ENCODE data around the gene PITPNM3.

Gene PITPNM3

GRCh38 chr17:6429266-6429665 lies 127.1 kb downstream of the PITPNM3 start:
- no peak for DNase-seq
- TF ChIP-seq, protein P1, sequence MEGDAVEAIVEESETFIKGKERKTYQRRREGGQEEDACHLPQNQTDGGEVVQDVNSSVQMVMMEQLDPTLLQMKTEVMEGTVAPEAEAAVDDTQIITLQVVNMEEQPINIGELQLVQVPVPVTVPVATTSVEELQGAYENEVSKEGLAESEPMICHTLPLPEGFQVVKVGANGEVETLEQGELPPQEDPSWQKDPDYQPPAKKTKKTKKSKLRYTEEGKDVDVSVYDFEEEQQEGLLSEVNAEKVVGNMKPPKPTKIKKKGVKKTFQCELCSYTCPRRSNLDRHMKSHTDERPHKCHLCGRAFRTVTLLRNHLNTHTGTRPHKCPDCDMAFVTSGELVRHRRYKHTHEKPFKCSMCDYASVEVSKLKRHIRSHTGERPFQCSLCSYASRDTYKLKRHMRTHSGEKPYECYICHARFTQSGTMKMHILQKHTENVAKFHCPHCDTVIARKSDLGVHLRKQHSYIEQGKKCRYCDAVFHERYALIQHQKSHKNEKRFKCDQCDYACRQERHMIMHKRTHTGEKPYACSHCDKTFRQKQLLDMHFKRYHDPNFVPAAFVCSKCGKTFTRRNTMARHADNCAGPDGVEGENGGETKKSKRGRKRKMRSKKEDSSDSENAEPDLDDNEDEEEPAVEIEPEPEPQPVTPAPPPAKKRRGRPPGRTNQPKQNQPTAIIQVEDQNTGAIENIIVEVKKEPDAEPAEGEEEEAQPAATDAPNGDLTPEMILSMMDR (IDR thresholded peaks at IDR 0.05; ENCODE audit: low read depth, low read length, missing control alignments) = no peak
- Histone ChIP-seq H3K36me3 (replicated peaks) (no peaks in the 10 kb centered on the region), H3K27ac (no peak overlapping the region), H3K4me3 (ENCODE audit: low read depth, low read length) (no peak overlapping the region), H3K27me3 (replicated peaks) (no peaks in the 10 kb centered on the region)
- in situ Hi-C loops (cut with HindIII; ENCODE audit: low pct_ligation_motif_present, low sequenced_read_pairs) = no loop called here

DNA sequence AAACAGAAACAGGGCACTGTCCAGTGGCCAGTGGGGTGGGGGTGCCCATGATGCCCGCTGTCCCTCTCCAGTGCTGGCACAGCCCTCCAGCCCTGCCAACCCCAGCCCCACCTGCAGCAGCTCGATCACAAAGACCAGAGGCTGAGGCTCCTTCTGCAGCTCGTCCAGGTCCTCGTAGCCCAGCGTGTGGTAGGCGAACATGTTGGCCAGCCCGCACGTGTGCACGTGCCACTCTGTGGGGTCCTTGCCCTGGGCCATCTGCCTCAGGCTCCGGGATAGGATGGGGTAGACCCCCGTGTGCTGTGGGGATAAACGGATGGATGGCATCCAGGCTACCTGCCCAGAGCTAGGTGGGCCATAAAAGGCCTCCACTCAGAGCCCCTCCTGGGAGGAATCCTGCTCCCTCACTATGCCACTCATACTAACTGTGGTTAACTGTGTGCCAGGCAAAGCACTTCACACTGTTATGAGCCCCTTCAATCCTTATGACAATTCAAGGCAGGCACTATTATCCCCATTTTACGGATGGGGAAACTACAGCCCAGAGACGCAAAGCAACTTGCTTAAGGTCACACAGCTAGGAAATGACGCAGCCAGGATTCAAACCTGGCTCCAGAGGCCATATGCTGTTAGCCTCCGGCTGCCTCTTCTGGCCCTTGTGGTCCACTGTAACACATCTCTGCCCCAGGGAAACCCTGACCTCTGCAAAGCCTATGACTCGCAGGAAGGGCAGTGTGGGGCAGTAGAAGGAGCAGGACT lies 128.0 kb downstream of the PITPNM3 start:
- no peak for DNase-seq
- H3K27ac ChIP-seq = no peak overlapping the region
- in situ Hi-C loops (cut with HindIII; ENCODE audit: low pct_ligation_motif_present, low sequenced_read_pairs) = no loop called here
- H3K27me3 ChIP-seq (replicated peaks) = no peaks in the 10 kb centered on the region
- H3K36me3 ChIP-seq (replicated peaks) = no peaks in the 10 kb centered on the region
- no peak overlapping the region for H3K4me3 ChIP-seq (ENCODE audit: low read depth, low read length)
- TF ChIP-seq, protein P1 (IDR thresholded peaks at IDR 0.05; ENCODE audit: low read depth, low read length, missing control alignments) = no peak

DNA sequence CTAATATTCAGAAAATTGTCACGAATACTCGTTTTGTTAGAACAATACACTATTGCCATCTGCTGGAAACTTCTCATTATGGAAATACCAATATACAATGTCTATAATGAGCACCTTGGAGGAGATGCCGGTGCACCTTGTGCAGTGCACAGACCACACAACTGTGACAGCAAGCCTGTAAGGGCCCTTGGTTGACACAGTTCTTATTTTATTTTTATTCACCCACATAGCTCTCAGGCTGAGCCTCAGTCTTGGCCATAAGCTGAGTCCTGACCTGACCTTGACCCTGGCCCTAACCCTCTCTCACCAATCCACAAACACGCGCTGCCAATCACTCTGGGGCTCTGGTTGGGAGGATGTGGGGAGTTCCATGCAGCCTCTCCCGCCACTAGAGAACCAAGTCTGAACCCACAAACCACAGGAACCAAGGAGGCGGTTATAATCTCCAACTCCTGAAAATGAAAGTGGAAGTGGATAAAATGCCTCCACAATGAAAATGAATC lies 129.0 kb downstream of the PITPNM3 start:
- DNase-seq = peak; percentile 40
- H3K27ac ChIP-seq = no peak overlapping the region
- in situ Hi-C loops (cut with HindIII; ENCODE audit: low pct_ligation_motif_present, low sequenced_read_pairs) = no loop called here
- H3K36me3 ChIP-seq (replicated peaks) = no peaks in the 10 kb centered on the region
- TF ChIP-seq, protein P1 (IDR thresholded peaks at IDR 0.05; ENCODE audit: low read depth, low read length, missing control alignments) = peak; percentile 5
- H3K27me3 ChIP-seq (replicated peaks) = no peaks in the 10 kb centered on the region
- no peak overlapping the region for H3K4me3 ChIP-seq (ENCODE audit: low read depth, low read length)

DNA sequence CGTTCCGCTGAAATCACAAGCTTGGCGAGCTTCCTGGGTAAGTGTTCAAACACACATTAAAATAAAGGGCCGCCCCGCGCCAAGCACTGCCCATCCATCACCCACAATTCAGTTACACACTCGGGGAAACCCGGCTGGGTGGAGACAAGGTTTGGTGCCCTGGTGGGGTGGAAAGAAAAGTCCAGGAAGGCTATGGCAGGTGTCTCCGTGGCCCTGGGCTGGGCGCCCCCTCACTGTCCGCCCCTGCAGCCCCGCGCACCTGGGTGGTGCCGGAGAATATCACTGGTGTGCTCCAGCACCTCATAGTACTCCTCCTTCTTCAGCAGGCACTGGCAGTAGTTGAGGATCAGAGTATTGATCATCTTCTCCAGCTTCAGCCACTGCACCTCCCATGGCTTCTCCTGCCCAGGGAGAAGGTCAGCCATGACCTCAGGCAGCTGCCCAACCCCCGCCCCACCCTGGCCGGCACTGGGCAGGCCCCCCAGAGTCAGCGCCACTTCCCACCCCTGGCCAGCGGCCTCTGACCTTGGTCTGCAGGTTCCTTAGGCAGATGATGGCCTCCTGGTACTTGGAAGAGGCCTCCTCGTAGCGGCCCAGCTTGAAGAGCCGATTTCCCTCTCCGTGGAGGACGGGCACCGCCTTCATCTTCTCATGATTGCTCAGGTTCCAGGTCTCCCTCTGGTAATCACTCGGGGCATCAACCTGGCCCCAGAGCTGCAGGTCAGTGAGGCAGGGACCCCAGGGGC lies 129.8 kb downstream of the PITPNM3 start:
- in situ Hi-C loops (cut with HindIII; ENCODE audit: low pct_ligation_motif_present, low sequenced_read_pairs) = no loop called here
- H3K4me3 ChIP-seq (ENCODE audit: low read depth, low read length) = no peak overlapping the region
- TF ChIP-seq, protein P1 (IDR thresholded peaks at IDR 0.05; ENCODE audit: low read depth, low read length, missing control alignments) = no peak
- H3K27me3 ChIP-seq (replicated peaks) = no peaks in the 10 kb centered on the region
- no peak overlapping the region for H3K27ac ChIP-seq
- no peaks in the 10 kb centered on the region for H3K36me3 ChIP-seq (replicated peaks)
- DNase-seq = no peak

GRCh38 chr17:6425407-6425806 lies 130.9 kb downstream of the PITPNM3 start:
- H3K27ac ChIP-seq = no peak overlapping the region
- no peak overlapping the region for H3K4me3 ChIP-seq (ENCODE audit: low read depth, low read length)
- DNase-seq = no peak
- TF ChIP-seq, protein P1 (IDR thresholded peaks at IDR 0.05; ENCODE audit: low read depth, low read length, missing control alignments) = no peak
- in situ Hi-C loops (cut with HindIII; ENCODE audit: low pct_ligation_motif_present, low sequenced_read_pairs) = no loop called here
- no peaks in the 10 kb centered on the region for H3K36me3 ChIP-seq (replicated peaks)
- H3K27me3 ChIP-seq (replicated peaks) = no peaks in the 10 kb centered on the region
